GM12864 (cell line): Measurements from ENCODE around the gene ARHGAP8.
"Not testable (repeated sequence)": the region's sequence is repeated elsewhere in the genome, so short reads cannot be mapped to it uniquely, and the experiment has no call there.

ENCODE experiments used
- DNase-seq: peaks from one replicate; pipeline ENCODE4 v3.0.0-alpha.2; 2011; ENCODE audit warnings: low read depth
- H3K4me3 ChIP-seq: 2 replicates; pipeline ENCODE4 v1.5.1; 2011; ENCODE audit warnings: mild to moderate bottlenecking, low read depth, low read length, control low read depth
- TF ChIP-seq, protein P1 (sequence below): IDR thresholded peaks from 2 replicates; pipeline ENCODE4 v1.5.1; 2011; ENCODE audit warnings: low read depth, mild to moderate bottlenecking, moderate library complexity, low read length, control low read depth, inconsistent platforms; ENCODE audit errors: missing control alignments

Gene ARHGAP8

DNA sequence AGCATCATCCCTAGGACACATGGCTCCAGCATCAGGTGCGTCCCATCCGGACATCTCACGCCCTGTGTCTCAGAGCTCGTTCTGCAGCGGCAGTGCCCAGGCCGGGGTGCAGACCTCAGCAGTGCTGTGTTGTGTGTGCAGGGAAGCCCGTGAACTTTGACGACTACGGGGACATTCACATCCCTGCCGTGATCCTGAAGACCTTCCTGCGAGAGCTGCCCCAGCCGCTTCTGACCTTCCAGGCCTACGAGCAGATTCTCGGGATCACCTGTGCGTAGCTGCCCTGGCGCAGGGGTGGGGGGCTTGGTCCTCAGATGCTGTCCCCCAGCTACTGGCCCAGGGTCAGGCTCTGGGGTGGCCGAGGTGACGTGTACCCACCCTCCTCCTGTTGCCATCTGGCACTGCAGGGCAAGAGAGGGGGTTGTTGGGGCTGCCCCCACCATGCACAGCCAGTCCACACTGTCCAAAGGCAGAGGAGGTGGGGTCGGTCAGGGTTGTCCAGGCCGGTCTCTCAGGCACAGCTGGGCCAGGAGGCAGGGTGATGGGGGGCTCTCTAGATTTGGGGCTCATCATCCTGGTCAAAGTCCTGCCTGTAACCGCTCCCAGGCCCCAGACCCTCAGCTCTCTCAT lies 96.5 kb downstream of the ARHGAP8 start:
- TF ChIP-seq, protein P1, sequence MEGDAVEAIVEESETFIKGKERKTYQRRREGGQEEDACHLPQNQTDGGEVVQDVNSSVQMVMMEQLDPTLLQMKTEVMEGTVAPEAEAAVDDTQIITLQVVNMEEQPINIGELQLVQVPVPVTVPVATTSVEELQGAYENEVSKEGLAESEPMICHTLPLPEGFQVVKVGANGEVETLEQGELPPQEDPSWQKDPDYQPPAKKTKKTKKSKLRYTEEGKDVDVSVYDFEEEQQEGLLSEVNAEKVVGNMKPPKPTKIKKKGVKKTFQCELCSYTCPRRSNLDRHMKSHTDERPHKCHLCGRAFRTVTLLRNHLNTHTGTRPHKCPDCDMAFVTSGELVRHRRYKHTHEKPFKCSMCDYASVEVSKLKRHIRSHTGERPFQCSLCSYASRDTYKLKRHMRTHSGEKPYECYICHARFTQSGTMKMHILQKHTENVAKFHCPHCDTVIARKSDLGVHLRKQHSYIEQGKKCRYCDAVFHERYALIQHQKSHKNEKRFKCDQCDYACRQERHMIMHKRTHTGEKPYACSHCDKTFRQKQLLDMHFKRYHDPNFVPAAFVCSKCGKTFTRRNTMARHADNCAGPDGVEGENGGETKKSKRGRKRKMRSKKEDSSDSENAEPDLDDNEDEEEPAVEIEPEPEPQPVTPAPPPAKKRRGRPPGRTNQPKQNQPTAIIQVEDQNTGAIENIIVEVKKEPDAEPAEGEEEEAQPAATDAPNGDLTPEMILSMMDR = no peak
- no peak overlapping the region for H3K4me3 ChIP-seq
- DNase-seq = no peak

GRCh38 chr22:44850946-44851345 lies 98.6 kb downstream of the ARHGAP8 start:
- DNase-seq = no peak
- TF ChIP-seq, protein P1 = no peak
- no peak overlapping the region for H3K4me3 ChIP-seq

DNA sequence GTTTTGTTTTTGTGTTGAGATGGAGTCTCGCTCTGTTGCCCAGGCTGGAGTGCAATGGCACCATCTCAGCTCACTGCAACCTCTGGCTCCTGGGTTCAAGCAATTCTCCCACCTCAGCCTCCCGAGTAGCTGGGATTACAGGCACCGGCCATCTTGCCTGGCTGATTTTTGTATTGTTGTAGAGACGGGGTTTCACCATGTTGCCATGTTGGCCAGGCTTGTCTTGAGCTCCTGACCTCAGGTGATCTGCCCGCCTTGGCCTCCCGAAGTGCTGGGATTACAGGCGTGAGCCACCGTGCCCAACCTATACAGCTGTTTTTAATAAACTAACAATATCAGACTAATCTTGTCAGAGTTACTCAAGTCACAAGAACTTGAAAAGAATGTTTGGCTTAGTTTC lies 102.3 kb downstream of the ARHGAP8 start:
- DNase-seq, H3K4me3 ChIP-seq: not testable (repeated sequence)

GRCh38 chr22:44855855-44856254 lies 103.5 kb downstream of the ARHGAP8 start:
- no peak overlapping the region for H3K4me3 ChIP-seq
- TF ChIP-seq, protein P1 = no peak
- DNase-seq = no peak

- not testable (repeated sequence) for DNase-seq, H3K4me3 ChIP-seq
Measured at GRCh38 chr22:44858819-44859218, 106.4 kb downstream of the ARHGAP8 start.

GRCh38 chr22:44859641-44860040 lies 107.3 kb downstream of the ARHGAP8 start:
- TF ChIP-seq, protein P1 = no peak
- no peak for DNase-seq

GRCh38 chr22:44860311-44860710 lies 107.9 kb downstream of the ARHGAP8 start:
- no peak overlapping the region for H3K4me3 ChIP-seq
- no peak for DNase-seq
- TF ChIP-seq, protein P1 = no peak

More at GRCh38 chr22:44859641-44860040, 107.3 kb downstream of the ARHGAP8 start:
- no peak overlapping the region for H3K4me3 ChIP-seq

DNA sequence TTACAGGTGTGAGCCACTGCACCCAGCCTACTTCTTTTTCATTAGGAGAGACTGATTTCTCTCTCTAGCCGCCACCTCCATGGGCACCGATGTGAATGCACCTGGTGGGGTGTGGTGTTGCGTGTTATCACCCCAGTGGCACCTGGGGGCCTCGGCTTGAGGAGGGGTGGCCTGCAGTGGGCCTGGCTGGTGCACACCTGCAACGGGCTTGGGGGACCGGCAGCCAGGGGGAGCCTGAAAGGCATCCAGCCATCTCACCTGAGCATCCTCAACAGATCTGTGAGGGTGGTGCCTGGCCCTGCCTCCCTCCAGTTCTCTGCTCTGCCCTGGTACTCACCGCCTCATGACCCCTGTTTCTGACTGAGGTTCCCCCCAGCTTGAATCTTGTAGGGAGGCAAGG lies 108.9 kb downstream of the ARHGAP8 start:
- DNase-seq = no peak
- no peak overlapping the region for H3K4me3 ChIP-seq
- TF ChIP-seq, protein P1 = no peak
